Measurements from ENCODE around the gene TUG1.

The TUG1 gene

GRCh38 chr22:30978304-30978962, 9.4 kb downstream of the TUG1 start:
- no peak overlapping the region for H4K8ac ChIP-seq (ENCODE audit: low read length)
- peaks cover 11% of the 10 kb centered on the region for H3K9me3 ChIP-seq (ENCODE audit: control insufficient read depth, low read length)
- no peak for DNase-seq
- H2BK5ac ChIP-seq (ENCODE audit: low read depth, low read length, poor library complexity, severe bottlenecking), result no peak overlapping the region
- no peak overlapping the region for H4K91ac ChIP-seq (ENCODE audit: low read length)
- H3K36me3 ChIP-seq (ENCODE audit: control insufficient read depth in 1 of 2, insufficient read depth in 2 of 2, low read depth in 1 of 2, low read length in 2 of 2), result peaks cover 9 to 43% of the 10 kb centered on the region in 2 experiments
- H3K18ac ChIP-seq (ENCODE audit: low read depth in 1 of 2, low read length in 2 of 2), result no peak overlapping the region
- no peak overlapping the region for H3K4ac ChIP-seq (ENCODE audit: low read depth in 1 of 2, low read length in 2 of 2)
- no peak overlapping the region for H2AFZ ChIP-seq (ENCODE audit: low read depth, low read length)
- no peak overlapping the region for H3K14ac ChIP-seq (ENCODE audit: low read length in 2 of 2)
- no peaks in the 10 kb centered on the region for H3K4me1 ChIP-seq (ENCODE audit: control insufficient read depth, insufficient read depth, low read depth, low read length)
- no peak overlapping the region for H2BK15ac ChIP-seq (ENCODE audit: low read depth, poor library complexity, severe bottlenecking)
- H3K4me3 ChIP-seq (ENCODE audit: insufficient read depth in 1 of 2, low read depth in 1 of 2, low read length in 2 of 2), result no peak overlapping the region
- no peaks in the 10 kb centered on the region for H3K27me3 ChIP-seq (ENCODE audit: control insufficient read depth in 1 of 2, insufficient read depth in 1 of 2, low read length in 2 of 2)
- no peak overlapping the region for H3K4me2 ChIP-seq (ENCODE audit: low read length, poor library complexity, severe bottlenecking)
- 100% methylated on average over 2 of the region's 3 CpGs for WGBS
- peaks cover 40% of the 10 kb centered on the region for H3K79me1 ChIP-seq (replicated peaks; ENCODE audit: low read length, poor library complexity, severe bottlenecking)
- no peak overlapping the region for H2BK12ac ChIP-seq (ENCODE audit: low read length in 2 of 2)
- H3K9ac ChIP-seq (ENCODE audit: low read length), result no peak overlapping the region
- no peak overlapping the region for H2AK5ac ChIP-seq (ENCODE audit: low read length, severe bottlenecking)
- H3K27ac ChIP-seq (ENCODE audit: low read length, poor library complexity, severe bottlenecking), result no peak overlapping the region
- H2BK120ac ChIP-seq (ENCODE audit: low read depth, low read length), result no peak overlapping the region
- H3K23ac ChIP-seq (ENCODE audit: low read length in 2 of 2), result no peak overlapping the region

- H2BK15ac ChIP-seq (ENCODE audit: low read depth, poor library complexity, severe bottlenecking), result no peak overlapping the region
- no peak overlapping the region for H3K27ac ChIP-seq (ENCODE audit: low read length, poor library complexity, severe bottlenecking)
- no peak overlapping the region for H2BK120ac ChIP-seq (ENCODE audit: low read depth, low read length)
- no peak overlapping the region for H2BK12ac ChIP-seq (ENCODE audit: low read length in 2 of 2)
- no peaks in the 10 kb centered on the region for H3K27me3 ChIP-seq (ENCODE audit: control insufficient read depth in 1 of 2, insufficient read depth in 1 of 2, low read length in 2 of 2)
- no peak for DNase-seq
- peaks cover 6 to 28% of the 10 kb centered on the region in 2 experiments for H3K36me3 ChIP-seq (ENCODE audit: control insufficient read depth in 1 of 2, insufficient read depth in 2 of 2, low read depth in 1 of 2, low read length in 2 of 2)
- 93% methylated on average over 3 of the region's 3 CpGs for WGBS
- no peak overlapping the region for H3K14ac ChIP-seq (ENCODE audit: low read length in 2 of 2)
- H2BK5ac ChIP-seq (ENCODE audit: low read depth, low read length, poor library complexity, severe bottlenecking), result no peak overlapping the region
- H3K9ac ChIP-seq (ENCODE audit: low read length), result no peak overlapping the region
- no peak overlapping the region for H3K18ac ChIP-seq (ENCODE audit: low read depth in 1 of 2, low read length in 2 of 2)
- peaks cover 36% of the 10 kb centered on the region for H3K79me1 ChIP-seq (replicated peaks; ENCODE audit: low read length, poor library complexity, severe bottlenecking)
- H3K9me3 ChIP-seq (ENCODE audit: control insufficient read depth, low read length), result peaks cover 9% of the 10 kb centered on the region
- H3K4me1 ChIP-seq (ENCODE audit: control insufficient read depth, insufficient read depth, low read depth, low read length), result no peaks in the 10 kb centered on the region
- H4K91ac ChIP-seq (ENCODE audit: low read length), result no peak overlapping the region
- H3K4ac ChIP-seq (ENCODE audit: low read depth in 1 of 2, low read length in 2 of 2), result no peak overlapping the region
- H3K4me2 ChIP-seq (ENCODE audit: low read length, poor library complexity, severe bottlenecking), result no peak overlapping the region
- H3K4me3 ChIP-seq (ENCODE audit: insufficient read depth in 1 of 2, low read depth in 1 of 2, low read length in 2 of 2), result no peak overlapping the region
- no peak overlapping the region for H2AK5ac ChIP-seq (ENCODE audit: low read length, severe bottlenecking)
- no peak overlapping the region for H4K8ac ChIP-seq (ENCODE audit: low read length)
- no peak overlapping the region for H3K23ac ChIP-seq (ENCODE audit: low read length in 2 of 2)
- H2AFZ ChIP-seq (ENCODE audit: low read depth, low read length), result no peak overlapping the region
Observed at GRCh38 chr22:30979932-30980331, 10.9 kb downstream of the TUG1 start.

- H3K27ac ChIP-seq (ENCODE audit: low read length, poor library complexity, severe bottlenecking), result no peak overlapping the region
- no peak overlapping the region for H3K9ac ChIP-seq (ENCODE audit: low read length)
- no peak overlapping the region for H3K4ac ChIP-seq (ENCODE audit: low read depth in 1 of 2, low read length in 2 of 2)
- 90% methylated on average over 1 of the region's 2 CpGs for WGBS
- DNase-seq, result no peak
- H2BK120ac ChIP-seq (ENCODE audit: low read depth, low read length), result no peak overlapping the region
- H2BK15ac ChIP-seq (ENCODE audit: low read depth, poor library complexity, severe bottlenecking), result no peak overlapping the region
- no peak overlapping the region for H3K4me3 ChIP-seq (ENCODE audit: insufficient read depth in 1 of 2, low read depth in 1 of 2, low read length in 2 of 2)
- no peak overlapping the region for H2AK5ac ChIP-seq (ENCODE audit: low read length, severe bottlenecking)
- no peak overlapping the region for H4K91ac ChIP-seq (ENCODE audit: low read length)
- H2BK12ac ChIP-seq (ENCODE audit: low read length in 2 of 2), result no peak overlapping the region
- H3K14ac ChIP-seq (ENCODE audit: low read length in 2 of 2), result no peak overlapping the region
- no peak overlapping the region for H3K4me2 ChIP-seq (ENCODE audit: low read length, poor library complexity, severe bottlenecking)
- H3K23ac ChIP-seq (ENCODE audit: low read length in 2 of 2), result no peak overlapping the region
- no peaks in the 10 kb centered on the region for H3K9me3 ChIP-seq (ENCODE audit: control insufficient read depth, low read length)
- H4K8ac ChIP-seq (ENCODE audit: low read length), result no peak overlapping the region
- no peak overlapping the region for H2AFZ ChIP-seq (ENCODE audit: low read depth, low read length)
- H3K79me1 ChIP-seq (replicated peaks; ENCODE audit: low read length, poor library complexity, severe bottlenecking), result peaks cover 26% of the 10 kb centered on the region
- no peak overlapping the region for H3K18ac ChIP-seq (ENCODE audit: low read depth in 1 of 2, low read length in 2 of 2)
- H3K4me1 ChIP-seq (ENCODE audit: control insufficient read depth, insufficient read depth, low read depth, low read length), result no peaks in the 10 kb centered on the region
- H2BK5ac ChIP-seq (ENCODE audit: low read depth, low read length, poor library complexity, severe bottlenecking), result no peak overlapping the region
- peaks cover 0 to 4% of the 10 kb centered on the region in 2 experiments for H3K36me3 ChIP-seq (ENCODE audit: control insufficient read depth in 1 of 2, insufficient read depth in 2 of 2, low read depth in 1 of 2, low read length in 2 of 2)
- H3K27me3 ChIP-seq (ENCODE audit: control insufficient read depth in 1 of 2, insufficient read depth in 1 of 2, low read length in 2 of 2), result no peaks in the 10 kb centered on the region
Observed at GRCh38 chr22:30982512-30982911, 13.4 kb downstream of the TUG1 start.

GRCh38 chr22:30984317-30984716, 15.3 kb downstream of the TUG1 start:
- H3K9ac ChIP-seq (ENCODE audit: low read length), result no peak overlapping the region
- no peak overlapping the region for H3K4me3 ChIP-seq (ENCODE audit: insufficient read depth in 1 of 2, low read depth in 1 of 2, low read length in 2 of 2)
- H2AK5ac ChIP-seq (ENCODE audit: low read length, severe bottlenecking), result no peak overlapping the region
- no peak overlapping the region for H2BK15ac ChIP-seq (ENCODE audit: low read depth, poor library complexity, severe bottlenecking)
- H3K18ac ChIP-seq (ENCODE audit: low read depth in 1 of 2, low read length in 2 of 2), result no peak overlapping the region
- no peak overlapping the region for H3K4ac ChIP-seq (ENCODE audit: low read depth in 1 of 2, low read length in 2 of 2)
- H3K79me1 ChIP-seq (replicated peaks; ENCODE audit: low read length, poor library complexity, severe bottlenecking), result peaks cover 22% of the 10 kb centered on the region
- no peaks in the 10 kb centered on the region for H3K36me3 ChIP-seq (ENCODE audit: control insufficient read depth in 1 of 2, insufficient read depth in 2 of 2, low read depth in 1 of 2, low read length in 2 of 2)
- no peaks in the 10 kb centered on the region for H3K27me3 ChIP-seq (ENCODE audit: control insufficient read depth in 1 of 2, insufficient read depth in 1 of 2, low read length in 2 of 2)
- H2BK5ac ChIP-seq (ENCODE audit: low read depth, low read length, poor library complexity, severe bottlenecking), result no peak overlapping the region
- no peak overlapping the region for H3K23ac ChIP-seq (ENCODE audit: low read length in 2 of 2)
- H4K8ac ChIP-seq (ENCODE audit: low read length), result no peak overlapping the region
- H3K4me2 ChIP-seq (ENCODE audit: low read length, poor library complexity, severe bottlenecking), result no peak overlapping the region
- no peak for DNase-seq
- H2BK120ac ChIP-seq (ENCODE audit: low read depth, low read length), result no peak overlapping the region
- no peak overlapping the region for H2AFZ ChIP-seq (ENCODE audit: low read depth, low read length)
- no peak overlapping the region for H4K91ac ChIP-seq (ENCODE audit: low read length)
- no peak overlapping the region for H2BK12ac ChIP-seq (ENCODE audit: low read length in 2 of 2)
- H3K14ac ChIP-seq (ENCODE audit: low read length in 2 of 2), result no peak overlapping the region
- WGBS, result 100% methylated on average over 2 of the region's 2 CpGs
- H3K27ac ChIP-seq (ENCODE audit: low read length, poor library complexity, severe bottlenecking), result no peak overlapping the region
- no peaks in the 10 kb centered on the region for H3K4me1 ChIP-seq (ENCODE audit: control insufficient read depth, insufficient read depth, low read depth, low read length)
- H3K9me3 ChIP-seq (ENCODE audit: control insufficient read depth, low read length), result no peaks in the 10 kb centered on the region
